ENCODE results near the gene GDF10. TPM values are rescaled to one million over a fixed set of nuclear protein-coding genes. Genes with fewer than 3 reads are reported as not detected.

The GDF10 gene
- total and polyA plus RNA-seq, 2 of the 13 experiments (the other 11 are each of a cell fraction or from before 2014, with no cell fraction given), result 0.03 TPM; not detected in 1

DNA sequence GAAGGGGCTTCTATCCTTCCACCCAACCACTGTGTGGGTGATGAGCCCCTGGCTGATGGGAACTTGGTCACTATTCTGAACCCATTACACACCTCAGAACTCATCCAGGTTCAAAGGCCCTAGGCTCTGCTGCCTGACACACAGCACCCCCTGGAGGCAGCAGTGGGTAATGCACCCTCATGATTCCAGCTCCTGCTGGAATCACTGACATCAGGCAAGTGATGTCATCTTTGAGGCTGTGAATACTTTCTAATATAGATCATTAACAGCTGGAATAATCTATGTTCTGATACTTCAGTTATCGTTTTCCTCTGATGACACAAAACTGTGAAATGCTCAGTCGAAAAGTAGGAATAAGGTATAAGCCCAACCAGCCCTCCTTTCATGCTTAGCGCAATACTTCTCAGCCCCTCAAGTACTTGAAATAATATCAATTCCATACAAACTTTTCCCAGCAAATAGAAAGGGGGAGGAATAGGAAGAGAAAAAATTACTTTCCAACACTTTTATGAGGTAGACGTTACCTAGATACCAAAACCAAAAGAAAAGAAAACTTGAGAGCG lies 40.7 kb downstream of the GDF10 start (continued):
- peak; percentile 73 for TF ChIP-seq STAG1 (CRISPR knock-in tag; IDR thresholded peaks at IDR 0.05)
- TF ChIP-seq, protein P1, sequence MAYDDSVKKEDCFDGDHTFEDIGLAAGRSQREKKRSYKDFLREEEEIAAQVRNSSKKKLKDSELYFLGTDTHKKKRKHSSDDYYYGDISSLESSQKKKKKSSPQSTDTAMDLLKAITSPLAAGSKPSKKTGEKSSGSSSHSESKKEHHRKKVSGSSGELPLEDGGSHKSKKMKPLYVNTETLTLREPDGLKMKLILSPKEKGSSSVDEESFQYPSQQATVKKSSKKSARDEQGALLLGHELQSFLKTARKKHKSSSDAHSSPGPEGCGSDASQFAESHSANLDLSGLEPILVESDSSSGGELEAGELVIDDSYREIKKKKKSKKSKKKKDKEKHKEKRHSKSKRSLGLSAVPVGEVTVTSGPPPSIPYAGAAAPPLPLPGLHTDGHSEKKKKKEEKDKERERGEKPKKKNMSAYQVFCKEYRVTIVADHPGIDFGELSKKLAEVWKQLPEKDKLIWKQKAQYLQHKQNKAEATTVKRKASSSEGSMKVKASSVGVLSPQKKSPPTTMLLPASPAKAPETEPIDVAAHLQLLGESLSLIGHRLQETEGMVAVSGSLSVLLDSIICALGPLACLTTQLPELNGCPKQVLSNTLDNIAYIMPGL (CRISPR knock-in tag; IDR thresholded peaks at IDR 0.05; ENCODE audit: borderline replicate concordance in 1 of 2, low read depth in 1 of 2), result no peak
- TF ChIP-seq KDM3A (CRISPR knock-in tag; IDR thresholded peaks at IDR 0.05; ENCODE audit: low read depth), result no peak
- no peak for TF ChIP-seq NKX3-1 (CRISPR knock-in tag; IDR thresholded peaks at IDR 0.05)
- TF ChIP-seq, protein P2, sequence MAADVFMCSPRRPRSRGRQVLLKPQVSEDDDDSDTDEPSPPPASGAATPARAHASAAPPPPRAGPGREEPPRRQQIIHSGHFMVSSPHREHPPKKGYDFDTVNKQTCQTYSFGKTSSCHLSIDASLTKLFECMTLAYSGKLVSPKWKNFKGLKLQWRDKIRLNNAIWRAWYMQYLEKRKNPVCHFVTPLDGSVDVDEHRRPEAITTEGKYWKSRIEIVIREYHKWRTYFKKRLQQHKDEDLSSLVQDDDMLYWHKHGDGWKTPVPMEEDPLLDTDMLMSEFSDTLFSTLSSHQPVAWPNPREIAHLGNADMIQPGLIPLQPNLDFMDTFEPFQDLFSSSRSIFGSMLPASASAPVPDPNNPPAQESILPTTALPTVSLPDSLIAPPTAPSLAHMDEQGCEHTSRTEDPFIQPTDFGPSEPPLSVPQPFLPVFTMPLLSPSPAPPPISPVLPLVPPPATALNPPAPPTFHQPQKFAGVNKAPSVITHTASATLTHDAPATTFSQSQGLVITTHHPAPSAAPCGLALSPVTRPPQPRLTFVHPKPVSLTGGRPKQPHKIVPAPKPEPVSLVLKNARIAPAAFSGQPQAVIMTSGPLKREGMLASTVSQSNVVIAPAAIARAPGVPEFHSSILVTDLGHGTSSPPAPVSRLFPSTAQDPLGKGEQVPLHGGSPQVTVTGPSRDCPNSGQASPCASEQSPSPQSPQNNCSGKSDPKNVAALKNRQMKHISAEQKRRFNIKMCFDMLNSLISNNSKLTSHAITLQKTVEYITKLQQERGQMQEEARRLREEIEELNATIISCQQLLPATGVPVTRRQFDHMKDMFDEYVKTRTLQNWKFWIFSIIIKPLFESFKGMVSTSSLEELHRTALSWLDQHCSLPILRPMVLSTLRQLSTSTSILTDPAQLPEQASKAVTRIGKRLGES (CRISPR knock-in tag; IDR thresholded peaks at IDR 0.05; ENCODE audit: borderline replicate concordance), result no peak
- TF ChIP-seq, protein P3, sequence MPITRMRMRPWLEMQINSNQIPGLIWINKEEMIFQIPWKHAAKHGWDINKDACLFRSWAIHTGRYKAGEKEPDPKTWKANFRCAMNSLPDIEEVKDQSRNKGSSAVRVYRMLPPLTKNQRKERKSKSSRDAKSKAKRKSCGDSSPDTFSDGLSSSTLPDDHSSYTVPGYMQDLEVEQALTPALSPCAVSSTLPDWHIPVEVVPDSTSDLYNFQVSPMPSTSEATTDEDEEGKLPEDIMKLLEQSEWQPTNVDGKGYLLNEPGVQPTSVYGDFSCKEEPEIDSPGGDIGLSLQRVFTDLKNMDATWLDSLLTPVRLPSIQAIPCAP (CRISPR knock-in tag; IDR thresholded peaks at IDR 0.05; ENCODE audit: low read depth), result no peak
- TF ChIP-seq, protein P4, sequence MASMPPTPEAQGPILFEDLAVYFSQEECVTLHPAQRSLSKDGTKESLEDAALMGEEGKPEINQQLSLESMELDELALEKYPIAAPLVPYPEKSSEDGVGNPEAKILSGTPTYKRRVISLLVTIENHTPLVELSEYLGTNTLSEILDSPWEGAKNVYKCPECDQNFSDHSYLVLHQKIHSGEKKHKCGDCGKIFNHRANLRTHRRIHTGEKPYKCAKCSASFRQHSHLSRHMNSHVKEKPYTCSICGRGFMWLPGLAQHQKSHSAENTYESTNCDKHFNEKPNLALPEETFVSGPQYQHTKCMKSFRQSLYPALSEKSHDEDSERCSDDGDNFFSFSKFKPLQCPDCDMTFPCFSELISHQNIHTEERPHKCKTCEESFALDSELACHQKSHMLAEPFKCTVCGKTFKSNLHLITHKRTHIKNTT (CRISPR knock-in tag; IDR thresholded peaks at IDR 0.05), result no peak
- peak; percentile 62 for TF ChIP-seq XRCC5 (optimal IDR thresholded peaks at IDR 0.05; ENCODE audit: low read length)
- TF ChIP-seq XBP1 (CRISPR knock-in tag; IDR thresholded peaks at IDR 0.05), result no peak
- TF ChIP-seq, protein P5, sequence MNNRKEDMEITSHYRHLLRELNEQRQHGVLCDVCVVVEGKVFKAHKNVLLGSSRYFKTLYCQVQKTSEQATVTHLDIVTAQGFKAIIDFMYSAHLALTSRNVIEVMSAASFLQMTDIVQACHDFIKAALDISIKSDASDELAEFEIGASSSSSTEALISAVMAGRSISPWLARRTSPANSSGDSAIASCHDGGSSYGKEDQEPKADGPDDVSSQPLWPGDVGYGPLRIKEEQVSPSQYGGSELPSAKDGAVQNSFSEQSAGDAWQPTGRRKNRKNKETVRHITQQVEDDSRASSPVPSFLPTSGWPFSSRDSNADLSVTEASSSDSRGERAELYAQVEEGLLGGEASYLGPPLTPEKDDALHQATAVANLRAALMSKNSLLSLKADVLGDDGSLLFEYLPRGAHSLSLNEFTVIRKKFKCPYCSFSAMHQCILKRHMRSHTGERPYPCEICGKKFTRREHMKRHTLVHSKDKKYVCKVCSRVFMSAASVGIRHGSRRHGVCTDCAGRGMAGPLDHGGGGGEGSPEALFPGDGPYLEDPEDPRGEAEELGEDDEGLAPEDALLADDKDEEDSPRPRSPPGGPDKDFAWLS (CRISPR knock-in tag; IDR thresholded peaks at IDR 0.05; ENCODE audit: borderline replicate concordance), result no peak
- TF ChIP-seq SP2 (CRISPR knock-in tag; IDR thresholded peaks at IDR 0.05), result no peak
- TF ChIP-seq ZNF263 (CRISPR knock-in tag; IDR thresholded peaks at IDR 0.05), result no peak
- TF ChIP-seq, protein P6, sequence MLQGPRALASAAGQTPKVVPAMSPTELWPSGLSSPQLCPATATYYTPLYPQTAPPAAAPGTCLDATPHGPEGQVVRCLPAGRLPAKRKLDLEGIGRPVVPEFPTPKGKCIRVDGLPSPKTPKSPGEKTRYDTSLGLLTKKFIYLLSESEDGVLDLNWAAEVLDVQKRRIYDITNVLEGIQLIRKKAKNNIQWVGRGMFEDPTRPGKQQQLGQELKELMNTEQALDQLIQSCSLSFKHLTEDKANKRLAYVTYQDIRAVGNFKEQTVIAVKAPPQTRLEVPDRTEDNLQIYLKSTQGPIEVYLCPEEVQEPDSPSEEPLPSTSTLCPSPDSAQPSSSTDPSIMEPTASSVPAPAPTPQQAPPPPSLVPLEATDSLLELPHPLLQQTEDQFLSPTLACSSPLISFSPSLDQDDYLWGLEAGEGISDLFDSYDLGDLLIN (CRISPR knock-in tag; IDR thresholded peaks at IDR 0.05; ENCODE audit: borderline replicate concordance), result no peak
- TF ChIP-seq, protein P7, sequence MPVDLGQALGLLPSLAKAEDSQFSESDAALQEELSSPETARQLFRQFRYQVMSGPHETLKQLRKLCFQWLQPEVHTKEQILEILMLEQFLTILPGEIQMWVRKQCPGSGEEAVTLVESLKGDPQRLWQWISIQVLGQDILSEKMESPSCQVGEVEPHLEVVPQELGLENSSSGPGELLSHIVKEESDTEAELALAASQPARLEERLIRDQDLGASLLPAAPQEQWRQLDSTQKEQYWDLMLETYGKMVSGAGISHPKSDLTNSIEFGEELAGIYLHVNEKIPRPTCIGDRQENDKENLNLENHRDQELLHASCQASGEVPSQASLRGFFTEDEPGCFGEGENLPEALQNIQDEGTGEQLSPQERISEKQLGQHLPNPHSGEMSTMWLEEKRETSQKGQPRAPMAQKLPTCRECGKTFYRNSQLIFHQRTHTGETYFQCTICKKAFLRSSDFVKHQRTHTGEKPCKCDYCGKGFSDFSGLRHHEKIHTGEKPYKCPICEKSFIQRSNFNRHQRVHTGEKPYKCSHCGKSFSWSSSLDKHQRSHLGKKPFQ (CRISPR knock-in tag; IDR thresholded peaks at IDR 0.05; ENCODE audit: insufficient replicate concordance), result no peak
- TF ChIP-seq ZNF703 (CRISPR knock-in tag; IDR thresholded peaks at IDR 0.05; ENCODE audit: borderline replicate concordance), result no peak
- peak; percentile 36; the same call in 1 of the 2 replicates for TF ChIP-seq ATF7 (IDR thresholded peaks at IDR 0.05)
- no peak for TF ChIP-seq ATF7 (CRISPR knock-in tag; IDR thresholded peaks at IDR 0.05)
- TF ChIP-seq ZNF629 (CRISPR knock-in tag; conservative IDR thresholded peaks at IDR 0.05), result no peak

Data from HepG2 (cell line).